ENCODE results near the gene FOXN4.

GRCh38 chr12:109305547-109305946 is 3.5 kb downstream of the FOXN4 start:
- TF ChIP-seq, protein P1, sequence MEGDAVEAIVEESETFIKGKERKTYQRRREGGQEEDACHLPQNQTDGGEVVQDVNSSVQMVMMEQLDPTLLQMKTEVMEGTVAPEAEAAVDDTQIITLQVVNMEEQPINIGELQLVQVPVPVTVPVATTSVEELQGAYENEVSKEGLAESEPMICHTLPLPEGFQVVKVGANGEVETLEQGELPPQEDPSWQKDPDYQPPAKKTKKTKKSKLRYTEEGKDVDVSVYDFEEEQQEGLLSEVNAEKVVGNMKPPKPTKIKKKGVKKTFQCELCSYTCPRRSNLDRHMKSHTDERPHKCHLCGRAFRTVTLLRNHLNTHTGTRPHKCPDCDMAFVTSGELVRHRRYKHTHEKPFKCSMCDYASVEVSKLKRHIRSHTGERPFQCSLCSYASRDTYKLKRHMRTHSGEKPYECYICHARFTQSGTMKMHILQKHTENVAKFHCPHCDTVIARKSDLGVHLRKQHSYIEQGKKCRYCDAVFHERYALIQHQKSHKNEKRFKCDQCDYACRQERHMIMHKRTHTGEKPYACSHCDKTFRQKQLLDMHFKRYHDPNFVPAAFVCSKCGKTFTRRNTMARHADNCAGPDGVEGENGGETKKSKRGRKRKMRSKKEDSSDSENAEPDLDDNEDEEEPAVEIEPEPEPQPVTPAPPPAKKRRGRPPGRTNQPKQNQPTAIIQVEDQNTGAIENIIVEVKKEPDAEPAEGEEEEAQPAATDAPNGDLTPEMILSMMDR (IDR thresholded peaks at IDR 0.05): no peak
- TF ChIP-seq POLR2A (IDR thresholded peaks at IDR 0.05): no peak
